ENCODE measurements around the gene FBXL7.

The FBXL7 gene

GRCh38 chr5:15528476-15528875 lies 28.5 kb downstream of the FBXL7 start:
- TF ChIP-seq EZH2phosphoT487 (conservative IDR thresholded peaks at IDR 0.05; ENCODE audit: low read length): no peak
- TF ChIP-seq CTCF (IDR thresholded peaks at IDR 0.05; ENCODE audit: insufficient read depth, low read length, poor library complexity, severe bottlenecking): no peak
- Histone ChIP-seq H3K9me2 (replicated peaks; ENCODE audit: insufficient read depth, low read length) (no peaks in the 10 kb centered on the region), H3K27me3 (ENCODE audit: low read length) (no peaks in the 10 kb centered on the region), H4K20me1 (ENCODE audit: low read depth, low read length) (no peaks in the 10 kb centered on the region), H3K79me2 (ENCODE audit: insufficient read depth, low read length) (no peaks in the 10 kb centered on the region), H2AFZ (ENCODE audit: low read depth, low read length, severe bottlenecking) (no peak overlapping the region), H3K27ac (ENCODE audit: low read depth, low read length) (no peak overlapping the region), H3K36me3 (ENCODE audit: low read length) (no peaks in the 10 kb centered on the region), H3F3A (ENCODE audit: insufficient read depth) (no peaks in the 10 kb centered on the region), H3K9ac (ENCODE audit: low read length) (no peak overlapping the region), H3K4me3 (ENCODE audit: insufficient read depth, low read length, poor library complexity, severe bottlenecking) (no peak overlapping the region), H3K4me2 (ENCODE audit: low read depth, low read length, poor library complexity, severe bottlenecking) (no peak overlapping the region), H3K9me3 (ENCODE audit: insufficient read depth, low read length) (no peaks in the 10 kb centered on the region; the same call in 1 of the 2 replicates)

- Histone ChIP-seq H3K27me3 (ENCODE audit: low read length) (no peaks in the 10 kb centered on the region), H3K4me2 (ENCODE audit: low read depth, low read length, poor library complexity, severe bottlenecking) (no peak overlapping the region), H2AFZ (ENCODE audit: low read depth, low read length, severe bottlenecking) (no peak overlapping the region), H3K9me3 (ENCODE audit: insufficient read depth, low read length) (no peaks in the 10 kb centered on the region; the same call in 1 of the 2 replicates), H3K4me3 (ENCODE audit: insufficient read depth, low read length, poor library complexity, severe bottlenecking) (no peak overlapping the region), H4K20me1 (ENCODE audit: low read depth, low read length) (no peaks in the 10 kb centered on the region), H3K79me2 (ENCODE audit: insufficient read depth, low read length) (no peaks in the 10 kb centered on the region), H3K9me2 (replicated peaks; ENCODE audit: insufficient read depth, low read length) (no peaks in the 10 kb centered on the region), H3K27ac (ENCODE audit: low read depth, low read length) (no peak overlapping the region), H3F3A (ENCODE audit: insufficient read depth) (no peaks in the 10 kb centered on the region), H3K36me3 (ENCODE audit: low read length) (no peaks in the 10 kb centered on the region), H3K9ac (ENCODE audit: low read length) (no peak overlapping the region)
- no peak for TF ChIP-seq EZH2phosphoT487 (conservative IDR thresholded peaks at IDR 0.05; ENCODE audit: low read length)
- no peak for TF ChIP-seq CTCF (IDR thresholded peaks at IDR 0.05; ENCODE audit: insufficient read depth, low read length, poor library complexity, severe bottlenecking)
Measured at GRCh38 chr5:15529013-15529412, 29.0 kb downstream of the FBXL7 start.

- Histone ChIP-seq H3F3A (ENCODE audit: insufficient read depth) (no peaks in the 10 kb centered on the region), H4K20me1 (ENCODE audit: low read depth, low read length) (no peaks in the 10 kb centered on the region), H3K9ac (ENCODE audit: low read length) (no peak overlapping the region), H3K27ac (ENCODE audit: low read depth, low read length) (no peak overlapping the region), H3K79me2 (ENCODE audit: insufficient read depth, low read length) (no peaks in the 10 kb centered on the region), H3K4me3 (ENCODE audit: insufficient read depth, low read length, poor library complexity, severe bottlenecking) (no peak overlapping the region), H3K4me2 (ENCODE audit: low read depth, low read length, poor library complexity, severe bottlenecking) (no peak overlapping the region), H2AFZ (ENCODE audit: low read depth, low read length, severe bottlenecking) (no peak overlapping the region), H3K27me3 (ENCODE audit: low read length) (no peaks in the 10 kb centered on the region), H3K9me3 (ENCODE audit: insufficient read depth, low read length) (no peaks in the 10 kb centered on the region; the same call in 1 of the 2 replicates), H3K9me2 (replicated peaks; ENCODE audit: insufficient read depth, low read length) (no peaks in the 10 kb centered on the region), H3K36me3 (ENCODE audit: low read length) (no peaks in the 10 kb centered on the region)
- no peak for TF ChIP-seq EZH2phosphoT487 (conservative IDR thresholded peaks at IDR 0.05; ENCODE audit: low read length)
- TF ChIP-seq CTCF (IDR thresholded peaks at IDR 0.05; ENCODE audit: insufficient read depth, low read length, poor library complexity, severe bottlenecking): no peak
Measured at GRCh38 chr5:15529821-15530220, 29.8 kb downstream of the FBXL7 start.
